Coronary artery (tissue), 2 donors: ENCODE results near the gene DOCK10.

Experiments used
- DNase-seq: peaks from one replicate; pipeline ENCODE4 v3.0.0-alpha.2; 2017; ENCODE audit warnings: low spot score
- H3K27ac ChIP-seq, 2 donors: fragments of 200-600 bp; sonication (generic); one replicate each; pipeline ENCODE4 v1.5.1; 2016 to 2019
- H3K4me3 ChIP-seq: fragments of 200-600 bp; sonication (generic); 2 replicates; pipeline ENCODE4 v1.5.1; 2016; ENCODE audit warnings: mild to moderate bottlenecking, moderate library complexity
- TF ChIP-seq, protein P1 (sequence below): fragments of 200-600 bp; sonication (generic); IDR thresholded peaks from one replicate; pipeline ENCODE4 v1.5.1; 2019; ENCODE audit warnings: antibody characterized with exemption

The DOCK10 gene

DNA sequence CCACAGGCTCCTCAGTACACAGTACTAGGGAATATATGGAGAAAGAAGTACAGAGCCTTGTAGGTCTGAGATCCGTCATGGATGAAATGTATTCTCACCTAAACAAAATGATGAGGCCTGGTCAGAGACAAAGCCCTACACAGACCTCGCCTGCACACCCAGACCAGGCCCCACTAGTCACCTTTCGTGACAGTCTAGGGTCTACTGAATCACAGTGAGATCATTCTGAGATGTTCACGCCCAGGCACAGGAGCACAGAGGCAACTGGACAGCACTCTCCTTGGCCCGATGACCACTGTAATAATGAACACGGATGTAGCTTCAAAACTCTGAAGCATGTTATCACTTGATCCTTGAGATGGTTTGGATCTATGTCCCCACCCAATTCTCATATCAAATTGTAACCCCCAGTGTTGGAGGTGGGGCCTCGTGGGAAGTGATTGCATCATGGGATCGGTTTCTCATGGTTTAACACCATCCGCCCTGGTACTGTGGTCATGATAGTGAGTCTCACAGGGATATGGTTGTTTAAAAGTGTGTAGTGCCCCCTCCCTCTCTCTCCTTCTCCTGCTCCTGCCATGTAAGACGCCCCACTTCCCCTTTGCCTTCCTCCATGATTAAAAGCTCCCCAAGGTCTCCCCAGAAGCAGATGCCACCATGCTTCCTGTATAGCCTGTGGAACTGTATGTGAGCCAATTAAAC, 15.1 kb downstream of the DOCK10 start:
- Histone ChIP-seq H3K27ac (no peak overlapping the region), H3K4me3 (no peak overlapping the region)
- TF ChIP-seq, protein P1, sequence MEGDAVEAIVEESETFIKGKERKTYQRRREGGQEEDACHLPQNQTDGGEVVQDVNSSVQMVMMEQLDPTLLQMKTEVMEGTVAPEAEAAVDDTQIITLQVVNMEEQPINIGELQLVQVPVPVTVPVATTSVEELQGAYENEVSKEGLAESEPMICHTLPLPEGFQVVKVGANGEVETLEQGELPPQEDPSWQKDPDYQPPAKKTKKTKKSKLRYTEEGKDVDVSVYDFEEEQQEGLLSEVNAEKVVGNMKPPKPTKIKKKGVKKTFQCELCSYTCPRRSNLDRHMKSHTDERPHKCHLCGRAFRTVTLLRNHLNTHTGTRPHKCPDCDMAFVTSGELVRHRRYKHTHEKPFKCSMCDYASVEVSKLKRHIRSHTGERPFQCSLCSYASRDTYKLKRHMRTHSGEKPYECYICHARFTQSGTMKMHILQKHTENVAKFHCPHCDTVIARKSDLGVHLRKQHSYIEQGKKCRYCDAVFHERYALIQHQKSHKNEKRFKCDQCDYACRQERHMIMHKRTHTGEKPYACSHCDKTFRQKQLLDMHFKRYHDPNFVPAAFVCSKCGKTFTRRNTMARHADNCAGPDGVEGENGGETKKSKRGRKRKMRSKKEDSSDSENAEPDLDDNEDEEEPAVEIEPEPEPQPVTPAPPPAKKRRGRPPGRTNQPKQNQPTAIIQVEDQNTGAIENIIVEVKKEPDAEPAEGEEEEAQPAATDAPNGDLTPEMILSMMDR, result no peak
- no peak for DNase-seq

DNA sequence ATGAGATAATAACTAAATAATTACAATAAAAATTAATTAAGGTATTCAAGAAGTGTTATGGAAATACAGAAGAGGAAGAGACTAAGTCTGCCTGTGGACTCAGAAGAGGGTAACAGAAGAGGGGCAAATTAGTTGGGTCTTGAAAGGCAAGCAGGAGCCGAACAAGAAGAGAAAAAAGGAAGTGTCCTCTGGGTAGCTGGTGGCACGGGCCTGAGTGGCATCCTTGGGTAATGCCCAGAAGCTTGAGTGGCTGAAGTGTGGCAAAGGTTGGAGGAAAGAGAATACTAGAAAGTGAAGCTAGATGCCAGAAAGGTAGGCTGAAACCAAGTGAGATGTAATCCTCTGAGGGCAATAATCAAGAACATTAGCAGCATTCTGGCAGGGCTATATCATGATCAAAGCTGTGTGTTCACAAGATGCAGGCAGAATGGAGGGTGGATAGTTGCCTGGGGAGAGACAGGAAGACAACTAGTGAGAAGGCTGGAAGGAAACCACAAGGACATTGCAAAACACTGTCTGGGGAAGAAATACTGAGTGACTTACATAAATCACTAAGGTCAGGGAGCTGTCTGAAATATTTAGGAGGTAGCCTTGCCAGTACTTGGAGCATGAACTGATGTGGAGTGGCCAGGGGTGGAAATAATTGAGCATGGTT, 16.2 kb downstream of the DOCK10 start:
- no peak for DNase-seq
- Histone ChIP-seq H3K4me3 (no peak overlapping the region), H3K27ac (no peak overlapping the region)
- TF ChIP-seq, protein P1, result no peak

DNA sequence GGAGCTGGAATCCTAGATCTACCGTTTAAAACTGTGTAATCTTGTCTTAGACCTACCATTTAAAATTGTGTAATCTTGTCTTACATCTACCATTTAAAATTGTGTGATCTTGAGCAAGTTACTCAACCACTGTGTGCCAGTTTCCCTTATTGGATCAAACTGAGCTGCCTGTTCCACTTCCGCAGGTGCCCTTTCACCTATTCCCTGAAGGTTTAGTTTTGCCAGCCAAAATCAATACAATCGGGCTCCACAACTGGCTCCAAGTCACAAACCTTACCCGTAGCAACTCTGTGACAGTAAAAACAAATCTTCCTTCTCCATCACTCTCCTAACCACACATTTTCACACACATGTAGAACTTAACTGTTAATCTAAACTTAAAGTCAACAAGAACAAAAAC, 20.1 kb downstream of the DOCK10 start:
- DNase-seq, result no peak
- TF ChIP-seq, protein P1, result no peak
- Histone ChIP-seq H3K4me3 (no peak overlapping the region), H3K27ac (no peak overlapping the region)

DNA sequence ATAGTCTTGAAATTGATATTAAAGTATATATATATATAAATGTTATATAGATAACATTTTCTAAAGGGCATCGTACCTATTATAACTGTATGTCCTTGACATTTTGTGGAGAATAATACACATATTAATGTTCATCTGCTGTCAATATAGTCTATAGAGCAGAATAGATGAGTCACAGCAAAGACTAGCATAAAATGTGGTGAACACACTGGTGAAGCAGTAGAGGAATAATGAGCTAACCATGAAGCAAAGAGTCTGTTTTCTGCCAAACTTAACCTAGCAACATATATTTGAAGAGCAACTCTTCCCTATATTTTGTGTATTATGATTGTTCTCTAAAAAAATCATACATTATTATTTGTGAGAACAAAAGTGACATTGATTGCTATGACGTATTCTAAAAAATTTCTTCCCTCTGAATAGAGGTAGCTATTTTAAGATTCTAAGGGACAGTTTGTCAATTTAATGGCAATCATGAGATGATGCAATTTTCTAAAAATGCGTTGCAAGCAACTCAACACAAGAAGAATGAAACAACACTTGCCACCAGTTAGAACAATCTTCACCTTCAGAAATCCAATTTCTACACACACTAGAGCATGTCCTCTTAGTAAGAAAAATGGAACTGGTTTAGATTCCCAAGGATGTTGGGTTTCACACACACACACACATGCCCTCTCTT, 22.0 kb downstream of the DOCK10 start:
- Histone ChIP-seq H3K4me3 (no peak overlapping the region), H3K27ac (no peak overlapping the region)
- no peak for DNase-seq
- TF ChIP-seq, protein P1, result no peak

DNA sequence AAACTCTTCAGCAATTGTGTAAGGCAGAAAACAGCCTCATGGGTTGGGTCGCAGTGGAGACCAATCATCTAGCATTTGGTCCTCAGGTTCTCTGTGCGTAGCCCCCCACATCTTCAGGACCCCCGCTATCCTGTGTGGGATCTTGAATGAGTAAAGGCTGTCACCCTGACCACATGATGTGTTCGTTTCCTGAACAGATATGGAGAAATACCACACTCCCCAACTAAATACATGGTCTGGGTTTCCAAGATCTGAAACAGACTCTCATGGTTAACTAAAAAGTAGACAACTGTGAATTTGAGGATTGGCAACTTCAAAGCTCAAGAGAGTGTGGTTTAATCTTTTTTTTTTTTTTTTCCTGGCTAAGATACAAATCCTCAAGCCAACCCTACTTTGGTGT, 23.2 kb downstream of the DOCK10 start:
- TF ChIP-seq, protein P1, result no peak
- no peak for DNase-seq
- H3K4me3 ChIP-seq, result no peak overlapping the region
- H3K27ac ChIP-seq, result no peak overlapping the region

DNA sequence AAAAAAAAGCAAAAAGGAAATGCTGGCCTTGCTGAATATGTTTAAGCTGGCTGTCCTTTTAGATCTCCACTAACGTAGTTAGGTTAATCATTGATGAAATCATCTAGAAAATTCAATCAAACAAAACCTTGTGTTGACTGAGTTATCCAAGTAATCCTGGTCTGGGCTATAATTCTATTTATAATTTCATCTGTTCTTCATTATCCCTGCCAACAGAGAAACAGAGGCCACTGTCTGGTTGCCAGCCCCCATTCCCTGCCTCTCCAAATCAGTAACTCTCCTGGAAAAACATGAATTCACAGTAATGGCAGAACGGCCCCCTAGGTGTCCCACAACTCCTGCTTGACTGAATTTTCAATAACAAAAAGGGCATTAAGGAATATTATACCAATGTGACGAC, 24.6 kb downstream of the DOCK10 start:
- TF ChIP-seq, protein P1, result no peak
- Histone ChIP-seq H3K4me3 (no peak overlapping the region), H3K27ac (no peak overlapping the region)
- no peak for DNase-seq
